PC-3 (cell line): ENCODE results near the gene NAA10.

Experiments used
- CTCF ChIP-seq: fragments of 300-600 bp; sonication (generic); conservative IDR thresholded peaks from 2 replicates; pipeline ENCODE4 v1.5.1; 2017; ENCODE audit warnings: antibody characterized with exemption, low read depth, mild to moderate bottlenecking, low read length
- EZH2 ChIP-seq: fragments of 300-600 bp; sonication (generic); IDR thresholded peaks from one replicate; pipeline ENCODE4 v1.6.1; 2017; ENCODE audit warnings: antibody characterized with exemption, mild to moderate bottlenecking, low read length; ENCODE audit not compliant: unreplicated experiment

DNA sequence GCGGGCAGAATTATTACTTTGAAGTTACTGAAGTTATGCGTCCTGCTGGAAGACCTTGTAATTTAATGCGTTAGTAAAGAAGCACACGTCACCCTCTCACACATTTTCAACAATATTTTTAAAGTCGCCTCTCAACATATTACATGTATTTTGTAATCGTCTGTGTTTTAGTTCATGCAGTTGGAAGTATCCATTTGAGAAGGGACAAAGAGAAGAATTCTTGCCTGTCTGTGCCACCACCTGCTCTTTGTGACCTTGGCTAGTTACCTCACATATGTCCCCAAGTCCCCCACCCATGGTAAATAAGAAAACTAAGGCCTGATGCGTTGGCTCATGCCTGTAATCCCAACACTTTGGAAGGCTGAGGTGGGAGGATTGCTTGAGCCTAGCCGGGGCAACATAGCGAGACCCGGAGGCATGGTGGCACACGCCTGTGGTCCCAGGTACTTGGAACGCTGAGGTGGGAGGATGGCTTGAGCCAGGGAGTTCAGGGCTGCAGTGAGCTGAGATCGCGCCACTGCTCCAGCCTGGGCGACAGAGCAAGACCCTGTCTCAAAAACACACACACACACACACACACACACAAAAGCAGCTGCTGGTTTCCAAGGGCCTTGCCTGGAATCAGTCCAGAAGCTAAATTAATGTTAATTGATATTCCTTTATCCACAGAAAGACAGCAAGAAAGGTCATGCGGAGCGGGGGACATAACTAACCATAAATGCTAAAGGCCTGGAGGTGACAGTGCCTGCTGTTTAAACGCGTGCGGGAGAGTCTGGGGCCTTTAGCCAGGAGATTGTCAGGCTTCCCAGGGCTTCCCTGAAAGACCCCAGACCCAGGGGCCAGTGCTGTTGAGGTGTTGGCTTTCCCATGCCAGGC is 38.5 kb upstream of the NAA10 start:
- TF ChIP-seq CTCF = no peak
- TF ChIP-seq EZH2 = no peak
